Activated CD4-positive, CD25-positive, alpha-beta regulatory T cell treated with anti-CD3 and anti-CD28 coated beads, Interleukin-2, amount 50 U/mL, for 24 hours (primary cell): Measurements from ENCODE around the gene MYH11.

Experiments
- ATAC-seq, 2 donors: fragments of 150-1000 bp; cut with Tn5 transposase; one replicate each; pipeline ENCODE4 v1.10.0; 2021; ENCODE audit warnings: mild to moderate bottlenecking in 1 of 2, moderate library complexity in 1 of 2

Gene MYH11

GRCh38 chr16:15775209-15775608, 81.6 kb downstream of the MYH11 start:
- no peak for ATAC-seq

DNA sequence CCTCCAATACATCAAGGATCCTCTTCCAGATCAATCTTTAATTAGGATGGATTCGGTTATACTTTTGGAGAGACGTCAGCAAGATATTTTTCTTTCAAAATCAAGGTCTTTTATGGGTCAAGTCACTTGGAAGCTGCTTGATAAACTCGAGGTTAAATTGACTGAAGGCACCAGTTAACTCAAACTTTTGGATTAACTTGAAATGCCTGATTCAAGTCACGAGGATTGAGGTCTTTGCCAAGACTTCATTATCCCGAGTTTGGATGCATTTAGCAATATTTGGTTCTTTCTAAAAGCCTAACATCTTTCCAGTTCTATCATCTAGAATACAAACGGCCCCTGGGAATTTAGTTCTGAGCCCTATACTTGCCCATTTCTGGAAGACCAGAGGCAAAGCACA, 82.9 kb downstream of the MYH11 start:
- no peak for ATAC-seq

GRCh38 chr16:15772579-15773293, 84.1 kb downstream of the MYH11 start:
- no peak for ATAC-seq

- no peak for ATAC-seq
Measured at GRCh38 chr16:15771694-15772093, 85.1 kb downstream of the MYH11 start.

- ATAC-seq = no peak
Measured at GRCh38 chr16:15770512-15770911, 86.3 kb downstream of the MYH11 start.

DNA sequence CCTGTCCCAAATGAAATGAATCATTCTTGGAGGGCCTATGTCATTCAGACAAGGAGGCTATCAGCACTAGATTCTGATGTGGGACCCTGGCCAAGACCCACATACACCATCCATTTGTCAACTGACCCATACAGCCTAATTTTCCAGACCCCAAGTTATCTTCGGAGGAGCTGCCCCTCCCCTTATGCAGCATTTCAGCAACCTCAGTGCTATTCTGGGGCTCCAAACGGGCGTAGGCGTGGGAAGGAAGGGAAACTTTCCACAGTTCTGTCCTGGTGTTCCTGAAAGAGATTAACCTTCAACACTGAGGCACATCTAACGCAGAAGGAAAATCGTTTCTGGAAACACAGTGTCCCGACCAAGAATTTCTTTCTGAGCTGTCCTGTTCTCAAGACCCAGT, 86.7 kb downstream of the MYH11 start:
- no peak for ATAC-seq

- no peak for ATAC-seq
Measured at GRCh38 chr16:15769239-15769638, 87.6 kb downstream of the MYH11 start.

GRCh38 chr16:15768201-15768600, 88.6 kb downstream of the MYH11 start:
- ATAC-seq = no peak

DNA sequence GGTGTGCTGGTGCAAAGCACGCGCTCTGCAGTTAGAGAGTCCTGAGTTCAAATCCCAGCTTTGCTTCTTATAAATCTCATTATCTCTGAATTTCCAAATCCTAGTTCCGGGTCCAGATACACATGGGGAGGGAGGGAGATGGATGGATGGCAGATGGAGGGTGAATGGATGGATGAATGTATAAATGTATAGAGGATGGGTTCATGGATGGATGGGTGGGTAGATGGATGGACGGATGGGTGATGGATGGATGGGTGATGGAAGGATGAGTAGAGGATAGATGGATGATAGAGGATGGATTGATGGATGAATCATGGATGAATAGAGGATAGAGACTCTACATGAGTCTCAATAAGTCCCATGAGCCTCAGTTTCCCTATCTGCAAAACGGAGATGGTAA, 89.9 kb downstream of the MYH11 start:
- no peak for ATAC-seq

GRCh38 chr16:15765880-15766279, 90.9 kb downstream of the MYH11 start:
- ATAC-seq = peak; percentile 56 to 58

- no peak for ATAC-seq
Measured at GRCh38 chr16:15765116-15765515, 91.7 kb downstream of the MYH11 start.

DNA sequence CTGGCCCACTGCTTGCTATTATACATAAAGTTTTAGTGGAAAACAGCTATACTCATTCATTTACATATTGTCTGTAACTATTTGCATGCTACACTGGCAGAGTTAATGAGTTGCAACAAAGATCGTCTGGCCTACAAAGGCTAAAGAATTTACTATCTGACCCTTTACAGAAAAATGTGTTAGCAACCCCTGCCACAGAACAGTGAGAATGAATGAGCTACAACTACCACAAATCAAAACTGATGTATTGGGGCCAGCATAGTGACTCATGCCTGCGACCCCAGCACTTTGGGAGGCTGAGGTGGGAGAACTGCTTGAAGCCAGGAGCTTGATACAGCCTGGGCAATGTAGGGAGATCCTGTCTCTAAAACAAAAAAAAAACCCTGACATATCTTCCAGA, 92.7 kb downstream of the MYH11 start:
- no peak for ATAC-seq

GRCh38 chr16:15760129-15760528, 96.7 kb downstream of the MYH11 start:
- no peak for ATAC-seq

GRCh38 chr16:15759070-15759469, 97.8 kb downstream of the MYH11 start:
- ATAC-seq = no peak

- no peak for ATAC-seq
Measured at GRCh38 chr16:15757630-15758251, 99.1 kb downstream of the MYH11 start.

DNA sequence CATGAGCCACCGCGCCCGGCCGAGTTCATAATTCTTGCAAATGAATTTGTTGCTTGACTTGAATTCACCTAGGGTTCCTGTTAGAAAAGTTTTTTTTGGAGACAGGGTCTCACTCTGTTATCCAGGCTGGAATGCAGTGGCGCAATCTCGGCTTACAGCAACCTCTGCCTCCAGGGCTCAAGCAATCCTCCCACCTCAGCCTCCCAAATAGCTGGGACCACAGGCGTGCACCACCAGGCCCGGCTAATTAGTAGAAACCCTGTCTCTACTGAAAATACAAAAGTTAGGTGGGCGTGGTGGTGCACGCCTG, 99.8 kb downstream of the MYH11 start:
- ATAC-seq = no peak

GRCh38 chr16:15754821-15755534, 101.8 kb downstream of the MYH11 start:
- ATAC-seq = no peak

- ATAC-seq = no peak
Measured at GRCh38 chr16:15752717-15753488, 103.9 kb downstream of the MYH11 start.

DNA sequence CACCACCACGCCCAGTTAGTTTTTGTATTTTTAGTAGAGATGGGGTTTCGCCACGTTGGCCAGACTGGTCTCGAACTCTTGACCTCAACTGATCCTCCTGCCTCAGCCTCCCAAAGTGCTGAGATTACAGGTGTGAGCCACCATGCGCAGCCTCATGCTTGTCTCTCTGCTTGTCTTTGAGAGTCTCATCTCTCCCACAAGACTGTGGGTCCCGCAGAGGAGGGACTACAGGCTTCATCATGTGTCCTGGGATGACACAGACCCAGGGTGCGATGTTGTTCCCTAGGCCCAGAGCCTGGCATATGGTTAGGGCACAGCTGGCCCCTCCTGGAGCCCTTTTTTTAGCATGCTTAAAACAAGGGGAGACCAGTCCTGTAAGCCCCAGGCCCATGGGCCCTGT, 104.9 kb downstream of the MYH11 start:
- ATAC-seq = no peak

DNA sequence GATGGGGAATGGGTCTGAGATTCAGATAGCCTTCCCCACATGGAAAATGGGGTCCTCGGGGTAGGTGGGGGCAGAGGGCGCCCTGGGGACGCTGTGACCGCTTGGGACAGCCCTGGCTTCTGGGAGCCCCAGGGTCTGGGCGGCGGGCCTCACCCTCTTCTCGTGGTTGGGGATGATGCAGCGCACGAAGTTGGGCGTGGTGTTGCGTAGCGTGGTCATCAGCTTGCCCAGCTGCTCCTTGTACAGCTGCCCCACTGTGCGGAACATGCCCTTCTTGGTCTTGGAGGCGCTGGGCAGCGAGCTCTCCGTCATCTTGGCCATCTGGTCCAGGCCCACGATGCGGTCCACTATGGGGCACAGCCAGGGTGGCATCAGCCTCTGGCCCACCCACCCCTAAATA, 106.8 kb downstream of the MYH11 start:
- no peak for ATAC-seq

- ATAC-seq = no peak
Measured at GRCh38 chr16:15749371-15749770, 107.5 kb downstream of the MYH11 start.

DNA sequence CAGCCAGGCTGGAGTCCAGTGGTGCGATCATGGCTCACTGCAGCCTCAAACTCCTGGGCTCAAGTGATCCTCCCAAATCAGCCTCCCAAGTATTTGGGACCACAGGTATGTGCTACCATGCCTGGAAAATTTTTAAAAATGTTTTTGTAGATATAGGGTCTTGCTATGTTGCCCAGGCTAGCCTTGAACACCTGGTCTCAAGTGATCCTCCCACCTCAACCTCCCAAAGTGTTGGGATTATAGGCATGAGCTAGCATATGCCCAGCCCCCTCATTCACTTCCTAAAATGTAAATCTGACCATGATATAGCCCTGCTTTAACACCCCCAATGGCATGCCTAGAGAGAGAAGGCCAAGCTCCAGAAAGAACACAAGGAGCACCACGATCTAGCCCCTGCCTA, 108.2 kb downstream of the MYH11 start:
- no peak for ATAC-seq

DNA sequence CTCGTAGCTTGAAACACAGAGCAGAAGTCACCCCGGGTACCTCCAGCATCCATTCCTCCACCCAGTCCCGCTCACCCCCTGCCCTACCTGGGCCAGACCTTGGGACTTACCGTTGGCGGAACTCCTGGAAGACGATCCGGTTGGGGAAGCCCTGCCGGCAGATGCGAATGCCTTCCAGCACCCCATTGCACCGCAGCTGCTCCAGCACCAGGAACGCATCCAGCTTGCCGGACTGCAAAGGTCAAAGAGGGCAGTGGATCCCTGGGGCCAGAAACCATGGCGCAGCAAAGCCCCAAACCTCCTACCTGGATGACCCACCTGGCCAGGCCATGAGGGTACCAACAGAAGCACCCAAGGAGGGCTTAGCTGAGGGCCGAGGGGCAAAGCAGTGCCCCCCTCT, 108.9 kb downstream of the MYH11 start:
- no peak for ATAC-seq

GRCh38 chr16:15746332-15746731, 110.5 kb downstream of the MYH11 start:
- no peak for ATAC-seq
